Colonic mucosa (tissue), 4 donors: Measurements from ENCODE around the gene BCL2L1. TPM values are rescaled to one million over a fixed set of nuclear protein-coding genes. Genes with fewer than 3 reads are reported as not detected.

Source experiments
- DNase-seq: peaks from one replicate; pipeline ENCODE4 v3.0.0-alpha.2; 2020
- H3K27ac ChIP-seq: fragments of 200-600 bp; one replicate; pipeline ENCODE4 v1.8.0; 2021
- H3K27me3 ChIP-seq: fragments of 200-600 bp; one replicate; pipeline ENCODE4 v1.8.0; 2021
- H3K36me3 ChIP-seq: fragments of 200-600 bp; one replicate; pipeline ENCODE4 v1.8.0; 2021
- H3K4me1 ChIP-seq: fragments of 200-600 bp; one replicate; pipeline ENCODE4 v1.8.0; 2021; ENCODE audit warnings: mild to moderate bottlenecking
- H3K4me3 ChIP-seq: fragments of 200-600 bp; one replicate; pipeline ENCODE4 v1.8.0; 2021
- H3K9ac ChIP-seq, 2 donors: one replicate each; pipeline ENCODE4 v1.7.0; 2013; ENCODE audit warnings: control low read depth in 2 of 2, low read depth in 2 of 2, low read length in 2 of 2
- H3K9me3 ChIP-seq: fragments of 200-600 bp; one replicate; pipeline ENCODE4 v1.8.0; 2021
- intact Hi-C: fragments of 100-400 bp; cut with DNase I; formaldehyde crosslinking; loops from one replicate; pipeline ENCODE4 v1.14.1; 2022
- total RNA-seq, 2 donors: library from RNA; stranded (reverse); fragmentation: NEBNext Ultra II Directional in 1 of 2; extraction: Animal tissue kit (Norgen Biotek cat#: 25700) in 1 of 2; gene quantifications; one replicate each; pipeline ENCODE4 v1.2.1, GENCODE V29; 2021
- TF ChIP-seq, protein P1 (sequence below): fragments of 200-600 bp; IDR thresholded peaks from one replicate; pipeline ENCODE4 v1.8.0; 2022; ENCODE audit warnings: antibody characterized with exemption, mild to moderate bottlenecking
- donor health status: healthy.
- donor health status: DM: no; HTN: no; CAD: no.
- donor health status: DM: no; HTN: no; CAD: no.

Gene BCL2L1
- total RNA-seq, 2 donors from 2014 or later, result 55.9 to 59.4 TPM

DNA sequence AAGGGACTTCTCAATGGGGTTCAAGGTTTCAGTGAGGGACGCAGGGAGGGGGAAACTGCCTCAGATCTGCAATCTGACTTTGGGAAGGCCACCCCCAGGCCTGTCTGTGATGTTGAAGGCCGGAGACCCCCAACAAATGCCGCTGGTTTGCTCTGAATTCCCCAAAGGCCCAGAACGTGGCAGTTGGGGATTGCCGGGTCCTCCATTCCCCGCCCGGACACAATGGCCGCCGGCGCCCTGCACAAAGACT, 326 bp upstream of the BCL2L1 start:
- Histone ChIP-seq H3K4me1 (peaks cover 16% of the 10 kb centered on the region), H3K27me3 (no peaks in the 10 kb centered on the region), H3K27ac (peak overlapping the region; percentile 99), H3K9me3 (no peaks in the 10 kb centered on the region), H3K9ac (peak overlapping the region; percentile 83 to 88), H3K4me3 (peak overlapping the region; percentile 64), H3K36me3 (no peaks in the 10 kb centered on the region)
- TF ChIP-seq, protein P1, sequence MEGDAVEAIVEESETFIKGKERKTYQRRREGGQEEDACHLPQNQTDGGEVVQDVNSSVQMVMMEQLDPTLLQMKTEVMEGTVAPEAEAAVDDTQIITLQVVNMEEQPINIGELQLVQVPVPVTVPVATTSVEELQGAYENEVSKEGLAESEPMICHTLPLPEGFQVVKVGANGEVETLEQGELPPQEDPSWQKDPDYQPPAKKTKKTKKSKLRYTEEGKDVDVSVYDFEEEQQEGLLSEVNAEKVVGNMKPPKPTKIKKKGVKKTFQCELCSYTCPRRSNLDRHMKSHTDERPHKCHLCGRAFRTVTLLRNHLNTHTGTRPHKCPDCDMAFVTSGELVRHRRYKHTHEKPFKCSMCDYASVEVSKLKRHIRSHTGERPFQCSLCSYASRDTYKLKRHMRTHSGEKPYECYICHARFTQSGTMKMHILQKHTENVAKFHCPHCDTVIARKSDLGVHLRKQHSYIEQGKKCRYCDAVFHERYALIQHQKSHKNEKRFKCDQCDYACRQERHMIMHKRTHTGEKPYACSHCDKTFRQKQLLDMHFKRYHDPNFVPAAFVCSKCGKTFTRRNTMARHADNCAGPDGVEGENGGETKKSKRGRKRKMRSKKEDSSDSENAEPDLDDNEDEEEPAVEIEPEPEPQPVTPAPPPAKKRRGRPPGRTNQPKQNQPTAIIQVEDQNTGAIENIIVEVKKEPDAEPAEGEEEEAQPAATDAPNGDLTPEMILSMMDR, result no peak
- intact Hi-C loops, result loop anchor here (10.0 kb wide), 2 partner anchors 88 to 158 kb away; partner anchors contain the start of gene COX4I2
- no peak for DNase-seq

DNA sequence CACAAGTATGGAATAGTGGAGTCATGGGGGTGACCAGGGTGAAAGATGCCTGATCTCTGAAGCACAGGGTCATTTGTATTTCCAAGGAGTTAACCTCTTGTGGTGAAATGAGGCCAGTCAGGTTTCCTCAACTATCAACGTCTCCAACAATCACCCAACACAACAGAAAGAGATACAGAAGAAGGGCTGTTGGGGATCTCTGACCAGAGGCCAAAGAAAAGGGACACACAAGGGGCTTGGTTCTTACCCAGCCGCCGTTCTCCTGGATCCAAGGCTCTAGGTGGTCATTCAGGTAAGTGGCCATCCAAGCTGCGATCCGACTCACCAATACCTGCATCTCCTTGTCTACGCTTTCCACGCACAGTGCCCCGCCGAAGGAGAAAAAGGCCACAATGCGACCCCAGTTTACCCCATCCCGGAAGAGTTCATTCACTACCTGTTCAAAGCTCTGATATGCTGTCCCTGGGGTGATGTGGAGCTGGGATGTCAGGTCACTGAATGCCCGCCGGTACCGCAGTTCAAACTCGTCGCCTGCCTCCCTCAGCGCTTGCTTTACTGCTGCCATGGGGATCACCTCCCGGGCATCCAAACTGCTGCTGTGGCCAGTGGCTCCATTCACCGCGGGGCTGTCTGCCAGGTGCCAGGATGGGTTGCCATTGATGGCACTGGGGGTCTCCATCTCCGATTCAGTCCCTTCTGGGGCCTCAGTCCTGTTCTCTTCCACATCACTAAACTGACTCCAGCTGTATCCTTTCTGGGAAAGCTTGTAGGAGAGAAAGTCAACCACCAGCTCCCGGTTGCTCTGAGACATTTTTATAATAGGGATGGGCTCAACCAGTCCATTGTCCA, 1.0 kb downstream of the BCL2L1 start:
- peaks cover 23% of the 10 kb centered on the region for H3K4me1 ChIP-seq
- peak overlapping the region; percentile 83 to 88 for H3K9ac ChIP-seq
- peak; percentile 56 for DNase-seq
- H3K27me3 ChIP-seq, result no peaks in the 10 kb centered on the region
- no peaks in the 10 kb centered on the region for H3K9me3 ChIP-seq
- H3K4me3 ChIP-seq, result peak overlapping the region; percentile 64
- TF ChIP-seq, protein P1, result no peak
- no peaks in the 10 kb centered on the region for H3K36me3 ChIP-seq
- intact Hi-C loops, result loop anchor here (10.0 kb wide), 2 partner anchors 87 to 157 kb away; partner anchors contain the start of gene COX4I2
- H3K27ac ChIP-seq, result peak overlapping the region; percentile 99

DNA sequence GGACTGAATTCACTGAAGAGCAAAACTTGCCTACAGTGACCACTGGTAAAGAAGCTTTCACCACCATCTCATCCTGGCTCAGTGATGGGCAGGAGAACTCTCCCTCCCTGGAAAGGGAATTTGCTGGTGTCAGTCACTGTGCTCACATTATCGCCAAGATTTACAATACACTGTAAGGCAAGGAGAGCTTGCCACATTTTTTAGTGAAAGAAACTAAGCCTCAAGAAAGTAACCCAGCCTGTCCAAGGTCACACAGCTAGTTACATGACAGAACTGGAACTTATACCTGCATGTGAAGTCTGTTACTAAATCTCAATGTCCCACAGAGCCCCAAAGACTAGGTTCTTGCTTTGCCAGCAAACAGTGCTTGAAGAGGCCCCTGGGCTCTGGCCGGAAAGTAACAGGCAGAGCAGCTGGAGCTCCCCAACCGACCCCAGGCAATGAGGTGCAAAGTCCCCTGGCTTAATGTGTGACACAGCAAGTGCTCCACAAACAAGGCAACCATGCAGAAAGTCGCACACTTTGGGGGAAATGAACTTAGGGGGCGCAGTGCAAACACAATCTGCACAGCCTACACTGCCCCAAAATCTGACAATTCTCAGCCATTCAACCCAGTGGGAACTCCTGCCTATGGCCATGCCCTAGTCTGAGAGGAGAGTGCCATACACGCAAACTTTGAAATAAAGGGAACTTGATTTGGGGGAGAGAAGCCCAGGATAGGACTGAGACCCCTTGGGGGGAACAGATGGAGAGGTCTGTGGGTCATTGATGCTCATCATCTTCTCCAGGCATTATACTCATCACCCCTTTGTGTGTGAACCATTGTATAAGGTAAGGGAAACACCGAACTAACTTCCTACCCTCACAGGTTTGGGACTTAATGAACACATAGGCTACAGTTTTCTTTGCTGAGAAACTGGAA, 1.9 kb downstream of the BCL2L1 start:
- Histone ChIP-seq H3K36me3 (no peaks in the 10 kb centered on the region), H3K27me3 (no peaks in the 10 kb centered on the region), H3K9ac (peak overlapping the region; percentile 83 to 88), H3K27ac (peak overlapping the region; percentile 99), H3K9me3 (no peaks in the 10 kb centered on the region), H3K4me1 (peaks cover 32% of the 10 kb centered on the region), H3K4me3 (peak overlapping the region; percentile 64)
- TF ChIP-seq, protein P1, result no peak
- intact Hi-C loops, result loop anchor here (10.0 kb wide), 2 partner anchors 86 to 156 kb away; partner anchors contain the start of gene COX4I2
- DNase-seq, result peak; percentile 64

DNA sequence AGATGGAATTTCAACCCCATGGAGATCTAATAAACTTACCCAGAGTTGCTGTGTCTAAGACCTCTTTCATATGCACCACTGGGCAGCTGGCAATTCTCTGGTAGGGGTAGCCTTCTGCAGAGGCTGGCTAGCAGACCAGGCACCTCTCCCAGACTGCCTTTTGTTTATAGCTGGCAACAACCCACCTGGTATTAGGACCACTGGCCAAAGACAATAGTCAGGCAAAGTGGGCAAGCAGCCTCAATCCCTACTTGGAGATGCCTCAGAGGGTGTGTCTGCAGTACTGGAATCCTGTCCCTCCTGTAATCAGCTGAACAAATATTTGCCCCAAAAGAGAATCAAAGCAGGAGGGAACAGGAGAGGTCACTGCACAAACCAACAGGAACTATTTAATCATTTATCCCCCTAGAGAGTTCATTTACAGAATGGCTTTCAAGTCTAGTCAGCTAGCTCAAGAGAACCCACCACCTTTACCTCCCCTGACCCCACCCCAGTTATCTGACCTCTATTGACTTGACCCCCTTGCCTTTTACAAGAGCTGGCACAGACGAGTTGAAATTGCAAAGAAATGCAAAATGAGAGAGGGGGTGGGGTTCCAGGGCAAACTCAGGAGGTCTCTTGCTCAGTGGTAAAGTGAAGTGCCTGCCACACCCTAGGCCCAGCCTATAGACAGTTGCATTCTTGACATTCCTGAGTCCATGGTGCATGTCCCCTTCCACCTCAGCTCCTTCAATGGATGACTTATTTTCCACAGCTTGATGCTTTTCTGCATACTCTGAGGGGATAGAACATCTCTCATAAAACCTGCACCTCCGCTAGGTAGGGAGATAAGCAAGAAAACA, 2.8 kb downstream of the BCL2L1 start:
- DNase-seq, result peak; percentile 48
- peaks cover 32% of the 10 kb centered on the region for H3K4me1 ChIP-seq
- peak overlapping the region; percentile 99 for H3K27ac ChIP-seq
- intact Hi-C loops, result loop anchor here (10.0 kb wide), 2 partner anchors 85 to 155 kb away; partner anchors contain the start of gene COX4I2
- TF ChIP-seq, protein P1, result no peak
- no peaks in the 10 kb centered on the region for H3K9me3 ChIP-seq
- peak overlapping the region; percentile 64 for H3K4me3 ChIP-seq
- peak overlapping the region; percentile 83 to 88 for H3K9ac ChIP-seq
- no peaks in the 10 kb centered on the region for H3K27me3 ChIP-seq
- no peaks in the 10 kb centered on the region for H3K36me3 ChIP-seq
